Fibroblast of skin of scalp (primary cell): ENCODE results near the gene TRIO.

ENCODE experiments used
- DNase-seq: peaks from one replicate; pipeline ENCODE4 v3.0.0-alpha.2; 2013

Gene TRIO

GRCh38 chr5:14298126-14298847 lies 155.1 kb downstream of the TRIO start:
- peak; percentile 21 for DNase-seq

GRCh38 chr5:14299666-14300065 lies 156.5 kb downstream of the TRIO start:
- DNase-seq = no peak

GRCh38 chr5:14301186-14301585 lies 158.0 kb downstream of the TRIO start:
- DNase-seq = no peak

GRCh38 chr5:14302330-14302729 lies 159.2 kb downstream of the TRIO start:
- no peak for DNase-seq

- peak; percentile 51 for DNase-seq
Measured at GRCh38 chr5:14305045-14305444, 161.9 kb downstream of the TRIO start.

GRCh38 chr5:14306329-14306815 lies 163.2 kb downstream of the TRIO start:
- DNase-seq = no peak

GRCh38 chr5:14308384-14309154 lies 165.4 kb downstream of the TRIO start:
- DNase-seq = no peak

GRCh38 chr5:14309199-14309598 lies 166.1 kb downstream of the TRIO start:
- DNase-seq = no peak

- no peak for DNase-seq
Measured at GRCh38 chr5:14309878-14310531, 166.9 kb downstream of the TRIO start.

GRCh38 chr5:14310901-14311300 lies 167.8 kb downstream of the TRIO start:
- no peak for DNase-seq

GRCh38 chr5:14313986-14314690 lies 171.0 kb downstream of the TRIO start:
- no peak for DNase-seq

- no peak for DNase-seq
Measured at GRCh38 chr5:14316471-14316870, 173.3 kb downstream of the TRIO start.

- no peak for DNase-seq
Measured at GRCh38 chr5:14319102-14319501, 176.0 kb downstream of the TRIO start.

GRCh38 chr5:14321936-14322335 lies 178.8 kb downstream of the TRIO start:
- DNase-seq = no peak

- no peak for DNase-seq
Measured at GRCh38 chr5:14322437-14323187, 179.5 kb downstream of the TRIO start.

- no peak for DNase-seq
Measured at GRCh38 chr5:14323466-14323865, 180.3 kb downstream of the TRIO start.

- no peak for DNase-seq
Measured at GRCh38 chr5:14325369-14325768, 182.2 kb downstream of the TRIO start.

GRCh38 chr5:14326035-14326903 lies 183.1 kb downstream of the TRIO start:
- no peak for DNase-seq

GRCh38 chr5:14327624-14328023 lies 184.5 kb downstream of the TRIO start:
- peak; percentile 27 for DNase-seq

GRCh38 chr5:14328144-14328543 lies 185.0 kb downstream of the TRIO start:
- DNase-seq = no peak

- DNase-seq = no peak
Measured at GRCh38 chr5:14330291-14330690, 187.1 kb downstream of the TRIO start.
